KG1 (cell line): ENCODE measurements around the gene ITPR1.

ENCODE experiments used
- DNase-seq: peaks from one replicate; lab custom pipeline; 2025; lab: John Stamatoyannopoulos, UW

Gene ITPR1

GRCh38 chr3:4720316-4721075 is 227.3 kb downstream of the ITPR1 start:
- DNase-seq, result no peak

GRCh38 chr3:4721511-4721911 is 228.4 kb downstream of the ITPR1 start:
- DNase-seq, result no peak

DNA sequence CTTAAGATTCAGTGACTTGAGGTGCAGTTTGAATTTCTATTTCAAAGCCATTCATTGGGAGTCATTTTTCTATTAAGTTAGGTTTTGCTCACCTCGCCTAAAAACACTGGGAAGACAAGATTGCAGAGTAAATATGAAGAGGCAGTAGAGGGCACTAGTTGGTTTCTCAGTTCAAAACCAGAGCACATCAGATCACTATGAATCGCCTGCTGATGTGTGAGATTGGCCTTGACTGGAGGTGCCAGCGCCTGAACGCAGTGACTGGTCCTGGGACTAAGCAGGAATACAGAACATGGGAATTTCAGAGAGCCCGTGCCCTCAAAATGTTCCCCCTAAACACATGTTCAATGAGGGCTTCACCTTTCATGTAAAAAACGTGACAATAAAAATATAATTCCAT is 229.0 kb downstream of the ITPR1 start:
- no peak for DNase-seq

DNA sequence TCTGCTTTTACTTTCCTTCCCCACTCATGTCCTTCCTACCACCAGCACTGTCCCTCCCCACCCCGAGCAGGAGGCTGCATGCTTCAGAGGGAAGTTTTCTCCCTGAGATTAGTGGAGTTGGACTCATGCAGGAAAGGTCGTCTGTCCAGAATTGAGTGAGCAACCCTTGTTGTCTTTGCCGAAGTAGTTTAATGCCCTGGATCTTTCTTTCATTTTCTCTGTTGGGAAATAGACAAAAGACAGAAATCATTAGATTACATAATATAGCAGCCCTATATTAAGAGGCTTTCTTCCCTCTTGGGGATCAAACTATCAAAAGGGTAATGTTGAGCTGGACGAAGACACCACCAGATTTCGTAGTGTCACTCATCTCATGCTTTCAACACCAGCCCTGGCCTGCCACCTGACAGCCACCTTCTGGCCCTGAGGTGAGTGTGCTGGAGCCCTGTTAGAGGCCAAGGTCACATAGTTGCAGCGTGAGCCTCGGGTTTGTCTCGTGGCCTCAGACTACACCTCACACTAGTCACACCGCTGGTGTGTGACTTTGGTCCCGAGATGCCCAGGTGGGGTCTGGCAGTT is 231.0 kb downstream of the ITPR1 start:
- no peak for DNase-seq

DNA sequence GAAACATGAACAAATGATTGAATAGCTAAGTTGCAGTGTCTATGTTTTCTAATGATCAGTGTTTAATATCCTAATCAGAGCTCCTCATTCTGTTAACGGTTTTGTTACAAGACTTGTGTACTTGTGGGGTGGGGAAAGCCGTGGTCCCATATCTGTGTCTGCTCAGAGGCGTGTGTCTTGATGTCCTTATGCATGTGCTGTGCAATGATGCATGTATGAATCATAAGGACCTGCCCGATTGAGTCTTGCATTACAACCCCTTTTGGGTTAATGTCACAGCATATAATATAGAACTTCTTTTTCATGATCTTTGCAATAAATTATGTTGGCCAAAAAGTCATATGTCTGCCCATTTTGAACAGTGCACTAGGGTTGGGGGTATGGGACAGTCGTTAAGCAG is 233.4 kb downstream of the ITPR1 start:
- DNase-seq, result no peak

DNA sequence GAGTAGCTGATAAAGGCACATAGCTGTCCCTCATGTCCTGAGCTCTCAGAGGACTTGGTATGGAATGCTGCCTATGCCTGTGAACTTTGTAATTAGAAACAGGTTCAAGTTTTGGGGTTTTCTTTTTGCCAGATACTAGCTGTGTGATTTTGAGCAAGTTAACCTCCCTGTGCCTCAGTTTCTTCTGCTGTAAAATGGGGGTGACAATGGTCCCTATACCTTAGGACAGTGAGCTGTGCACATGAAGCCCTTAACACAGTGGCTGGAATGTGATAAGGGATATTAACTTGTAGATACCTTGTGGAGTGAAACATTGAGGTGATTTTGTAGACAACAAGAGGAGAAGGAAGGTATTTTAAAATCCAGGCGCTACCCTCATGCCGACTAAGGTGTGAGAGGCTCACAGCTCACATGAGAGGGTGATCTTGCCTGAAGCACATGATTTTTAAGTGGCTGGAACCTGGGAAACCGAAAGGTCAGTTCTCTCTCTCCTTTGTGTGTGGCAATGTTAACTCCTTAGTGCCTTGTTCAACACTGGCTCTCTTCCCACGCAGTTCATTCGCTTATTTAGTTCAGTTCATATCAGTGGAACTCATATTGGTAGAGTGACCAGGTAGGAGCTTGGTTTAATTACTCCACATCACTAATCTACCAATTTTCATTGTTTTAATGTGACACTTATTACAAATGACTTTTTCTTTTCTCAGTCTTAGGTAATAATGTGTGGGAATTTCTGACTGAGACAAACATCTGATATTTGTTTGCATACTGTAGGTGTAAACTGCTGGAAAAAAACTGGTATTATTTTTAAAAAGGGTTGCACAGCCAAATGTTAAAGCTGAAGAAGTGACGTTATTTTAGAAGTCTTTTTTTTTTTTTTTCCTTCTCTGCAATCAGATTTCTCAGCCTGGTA is 236.2 kb downstream of the ITPR1 start:
- DNase-seq, result no peak

GRCh38 chr3:4730719-4731118 is 237.6 kb downstream of the ITPR1 start:
- DNase-seq, result no peak

DNA sequence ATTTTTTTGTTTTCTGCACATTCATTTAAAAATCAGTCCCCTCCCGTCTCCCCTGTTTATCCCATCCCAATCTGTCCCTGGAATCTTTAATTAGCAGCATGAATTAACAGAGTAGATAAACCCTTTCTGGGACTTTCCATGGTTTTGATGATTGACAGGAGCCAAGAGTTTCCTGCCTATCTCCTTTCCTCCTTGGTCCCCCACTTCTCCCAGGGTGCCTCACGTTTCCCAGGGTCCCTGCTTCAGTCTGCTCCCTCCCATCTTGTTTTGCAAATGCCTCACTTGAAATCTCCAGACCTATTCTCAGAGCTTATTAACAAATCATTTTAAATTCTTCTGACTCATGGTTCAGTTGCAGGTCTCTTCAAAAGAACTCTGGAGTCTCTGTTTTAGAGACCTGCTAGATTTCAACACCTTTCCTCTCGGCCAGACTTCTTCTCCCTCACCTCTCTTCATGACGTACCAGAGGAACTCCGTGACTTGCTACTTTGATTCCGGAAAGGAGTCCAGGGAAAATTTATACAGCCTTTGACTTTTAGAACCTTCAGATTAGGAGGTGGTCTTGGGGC is 238.5 kb downstream of the ITPR1 start:
- DNase-seq, result no peak

DNA sequence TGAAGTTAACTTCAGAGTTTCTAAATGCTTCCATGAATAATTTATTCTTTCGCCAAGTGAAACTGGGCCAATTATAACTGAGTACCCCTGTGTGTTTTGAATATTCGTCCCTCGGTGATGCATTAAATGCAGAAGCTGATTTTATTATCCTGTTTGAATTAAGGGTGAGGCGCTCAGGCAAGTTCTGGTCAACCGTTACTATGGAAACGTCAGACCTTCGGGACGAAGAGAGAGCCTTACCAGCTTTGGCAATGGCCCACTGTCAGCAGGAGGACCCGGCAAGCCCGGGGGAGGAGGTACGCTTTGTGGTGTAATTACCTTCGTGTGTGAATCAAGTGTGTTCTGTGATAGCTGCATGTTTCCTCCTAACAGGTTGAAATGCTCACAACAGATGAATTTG is 239.8 kb downstream of the ITPR1 start:
- no peak for DNase-seq

DNA sequence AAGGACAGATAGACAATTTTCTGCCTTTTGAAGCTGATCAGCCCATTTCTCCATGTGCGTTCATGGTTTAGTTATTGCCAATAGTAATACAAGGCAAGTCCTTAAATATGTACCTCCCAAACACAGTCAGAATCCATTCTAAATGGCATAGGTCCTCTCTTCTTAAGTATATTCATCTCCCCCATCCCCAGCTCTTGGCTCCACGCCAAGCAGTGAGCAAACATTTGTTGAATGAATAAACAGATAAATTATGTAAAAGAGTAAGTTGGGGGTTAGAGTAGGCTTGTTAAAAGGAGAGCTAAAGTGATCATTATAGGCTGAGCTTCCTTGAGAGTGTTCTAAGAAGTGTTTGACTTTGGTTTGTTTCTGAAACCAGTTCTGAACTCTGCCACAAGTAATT is 241.3 kb downstream of the ITPR1 start:
- DNase-seq, result no peak

DNA sequence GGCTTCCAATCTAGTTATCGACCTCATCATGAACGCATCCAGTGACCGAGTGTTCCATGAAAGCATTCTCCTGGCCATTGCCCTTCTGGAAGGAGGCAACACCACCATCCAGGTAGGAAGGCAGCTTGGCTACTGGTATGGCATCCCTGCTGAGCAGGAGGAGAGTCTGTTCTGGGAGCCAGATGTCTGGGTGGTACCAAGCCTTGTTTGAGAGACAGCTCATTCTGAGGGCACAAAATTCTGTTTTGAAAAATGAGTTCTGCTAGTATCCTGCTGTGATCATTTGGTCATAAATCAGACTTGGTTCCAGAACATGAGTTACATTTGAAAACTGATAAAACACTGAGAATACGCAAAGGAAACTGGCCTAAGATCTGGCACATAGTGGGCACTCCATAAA is 242.1 kb downstream of the ITPR1 start:
- DNase-seq, result no peak

- no peak for DNase-seq
Measured at GRCh38 chr3:4736284-4736861, 243.2 kb downstream of the ITPR1 start.

DNA sequence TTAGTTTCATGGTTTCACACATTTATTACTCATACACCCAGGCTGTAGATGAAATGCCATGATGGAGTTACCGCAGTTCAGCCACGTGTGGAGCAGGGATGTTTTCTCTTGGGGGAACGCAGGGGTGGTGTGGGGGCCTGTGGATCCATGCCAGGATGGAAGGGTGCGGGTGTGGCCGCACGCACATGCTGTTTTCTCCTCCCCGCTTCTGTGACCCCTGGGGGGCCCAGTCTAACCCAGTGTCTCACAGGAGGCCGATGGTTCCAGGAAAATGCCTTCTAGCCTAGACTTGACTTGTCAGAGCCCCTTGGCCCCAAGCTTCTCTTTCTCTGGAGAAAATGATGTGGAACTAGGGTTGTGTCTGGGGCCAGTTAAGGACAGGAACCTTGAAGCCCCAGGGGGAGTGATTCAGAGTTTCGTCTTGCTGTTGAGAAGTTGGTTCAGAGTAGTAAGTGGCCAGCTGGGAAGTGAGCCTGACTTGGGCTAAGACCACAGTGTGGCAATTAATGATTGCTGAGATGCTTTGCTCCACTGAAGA is 245.7 kb downstream of the ITPR1 start:
- DNase-seq, result no peak

DNA sequence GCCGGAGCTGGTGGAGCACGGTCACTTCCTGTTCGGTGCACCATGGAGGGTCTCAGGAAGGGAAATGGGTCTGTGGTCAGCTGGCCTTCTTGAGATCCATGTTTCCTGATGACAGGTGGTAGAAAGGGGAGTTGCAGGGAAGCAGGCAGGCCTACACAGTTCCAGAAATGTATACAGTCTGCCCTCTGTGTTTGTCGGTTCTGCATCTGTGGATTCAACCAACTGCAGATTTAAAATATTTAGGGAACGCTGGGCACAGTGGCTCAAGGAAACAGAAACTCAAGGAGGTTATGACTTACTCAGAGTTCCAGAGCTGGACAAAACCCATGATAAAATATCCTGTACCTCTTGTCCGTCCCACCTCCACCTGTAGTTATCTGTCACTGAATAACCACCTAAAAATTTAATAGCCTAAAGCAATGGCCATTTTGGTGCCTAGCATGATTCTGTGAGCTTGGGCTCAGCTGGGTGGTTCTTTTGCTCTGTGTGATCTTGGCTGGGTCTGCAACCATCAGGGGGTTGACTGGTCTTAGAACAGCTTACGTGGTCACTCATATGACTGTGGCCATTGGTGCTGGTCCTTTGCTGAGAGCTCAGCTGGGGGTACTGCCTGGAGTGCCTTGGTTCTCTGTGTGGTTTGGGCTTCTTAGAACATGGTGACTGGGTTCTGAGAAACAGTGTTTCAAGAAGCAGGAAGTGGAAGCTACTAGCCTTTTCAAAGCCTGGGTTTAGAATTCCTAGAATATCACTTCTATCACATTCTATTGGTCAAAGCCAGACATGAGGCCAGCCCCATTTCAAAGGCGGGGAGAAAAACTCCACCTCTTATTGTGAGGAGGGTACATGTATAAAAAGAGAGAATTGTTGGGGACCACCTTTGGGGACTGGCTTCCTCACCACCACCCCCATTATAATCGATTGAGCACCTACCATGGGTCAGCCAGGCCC is 246.4 kb downstream of the ITPR1 start:
- no peak for DNase-seq

DNA sequence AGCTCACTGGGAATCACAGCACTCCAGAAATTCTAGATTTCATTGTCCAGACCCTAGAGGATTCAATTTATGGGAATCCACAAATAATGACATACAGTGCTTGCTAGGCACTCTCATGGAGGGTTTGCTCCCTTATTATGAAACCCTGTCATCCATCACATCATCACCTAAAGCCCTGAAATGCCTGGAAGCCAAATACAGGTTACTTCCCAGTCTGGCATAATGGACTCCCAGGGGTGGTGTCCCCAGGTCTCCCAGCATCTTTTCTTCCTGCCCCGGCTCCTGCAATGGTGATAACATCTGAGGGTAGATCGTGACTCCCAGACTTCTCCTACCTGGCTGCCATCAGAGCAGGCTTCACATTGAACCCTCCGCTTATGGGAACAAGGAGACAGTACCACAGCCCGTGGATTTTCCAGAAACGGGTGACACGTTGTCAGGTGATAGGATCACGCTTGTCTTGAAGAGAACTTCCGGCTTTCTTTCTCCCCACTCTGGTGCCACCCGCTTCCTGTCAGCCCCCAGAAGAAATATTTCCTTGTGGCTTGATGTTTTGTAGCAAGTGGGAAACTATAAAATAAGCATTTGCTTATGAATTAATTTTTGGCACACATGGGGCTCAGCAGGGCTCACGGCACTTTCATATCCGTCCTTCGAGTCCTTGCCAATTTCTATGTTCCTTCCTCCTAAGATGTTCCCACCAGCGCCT is 247.4 kb downstream of the ITPR1 start:
- DNase-seq, result no peak

- DNase-seq, result no peak
Measured at GRCh38 chr3:4741106-4741403, 247.9 kb downstream of the ITPR1 start.

DNA sequence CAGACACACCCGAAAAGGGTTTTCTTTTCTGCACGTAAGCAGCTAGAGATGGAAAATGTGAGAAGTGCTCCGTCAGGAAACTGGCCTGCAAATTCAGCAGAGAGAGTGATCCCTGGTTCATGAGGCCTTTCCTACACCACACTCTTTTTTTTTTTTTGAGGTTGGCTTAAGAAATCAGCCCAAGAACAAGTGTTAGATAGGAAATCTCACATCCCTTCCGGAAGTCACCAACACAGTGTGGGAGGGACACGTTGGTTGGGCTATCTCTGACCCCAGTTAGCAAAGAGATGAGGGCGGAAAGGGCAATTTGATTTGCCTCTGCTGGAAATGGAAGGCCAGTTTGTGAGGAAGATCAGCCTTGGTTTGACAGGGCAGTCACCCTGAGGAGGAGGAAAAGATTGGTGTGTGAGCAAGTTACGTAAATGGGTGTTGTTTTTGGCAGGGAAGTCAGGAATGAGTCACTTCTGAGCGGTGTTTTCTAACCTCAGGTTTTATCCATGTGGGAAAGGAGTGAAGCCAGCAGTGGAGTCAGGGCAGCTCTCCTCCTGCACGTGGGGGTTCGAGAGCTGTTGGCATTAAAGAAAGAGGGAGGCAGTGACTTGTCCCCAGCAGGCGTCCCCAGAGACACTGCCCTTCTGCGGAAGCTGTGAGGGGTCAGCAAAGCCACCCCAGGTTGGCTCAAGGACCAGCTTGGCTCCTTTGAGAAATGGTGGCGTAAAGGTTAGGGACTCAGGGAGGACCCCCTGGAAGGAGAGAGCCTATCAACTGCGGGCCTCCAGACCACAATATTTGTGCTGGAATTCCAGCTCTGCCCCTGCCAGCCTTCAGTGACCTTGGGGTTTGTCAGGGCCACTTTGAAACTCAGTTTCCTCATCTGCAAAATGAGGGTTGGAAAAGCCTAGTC is 248.5 kb downstream of the ITPR1 start:
- DNase-seq, result no peak

DNA sequence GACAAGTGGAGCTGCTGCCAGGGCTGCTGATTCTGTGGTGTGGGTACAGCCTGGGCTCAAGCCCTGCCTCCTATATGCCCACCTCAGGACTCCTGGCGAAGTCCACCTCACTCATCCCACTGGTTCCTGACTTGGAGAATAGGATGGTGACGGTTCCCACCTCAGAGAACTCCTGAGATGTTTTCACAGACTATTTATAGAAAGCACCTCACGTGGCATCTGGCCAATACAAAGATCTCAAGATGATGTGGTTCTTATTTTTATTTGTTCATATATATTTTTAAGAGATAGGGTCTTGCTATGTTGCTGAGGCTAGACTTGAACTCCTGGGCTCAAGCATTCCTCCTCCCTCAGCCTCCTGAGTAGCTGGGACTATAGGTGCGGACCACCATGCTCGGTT is 249.2 kb downstream of the ITPR1 start:
- DNase-seq, result no peak

DNA sequence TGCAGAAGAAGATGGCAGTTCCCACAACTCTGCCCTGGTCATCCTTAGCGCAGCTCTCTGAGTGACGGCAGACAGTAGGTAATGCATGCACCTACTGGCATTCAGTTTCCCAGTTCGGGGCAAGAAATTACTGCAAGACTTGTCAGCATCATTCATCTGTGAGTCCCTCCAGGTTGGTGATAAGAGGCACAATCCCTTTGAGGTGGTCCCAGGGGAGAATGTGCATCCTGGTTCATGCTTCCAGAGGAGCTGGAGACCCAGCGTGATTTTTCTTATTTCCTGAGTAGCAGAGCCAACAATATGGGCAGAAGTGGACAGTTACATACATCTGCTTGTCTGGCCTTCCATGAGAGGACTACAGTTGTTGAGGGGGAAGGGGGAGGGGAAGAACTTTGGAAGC is 250.2 kb downstream of the ITPR1 start:
- DNase-seq, result no peak
